Muscle of back (tissue), 11 donors: Measurements from ENCODE around the gene PIK3R3. TPM values are rescaled to one million over a fixed set of nuclear protein-coding genes. Genes with fewer than 3 reads are reported as not detected.
"Not testable (repeated sequence)": the region's sequence is repeated elsewhere in the genome, so short reads cannot be mapped to it uniquely, and the experiment has no call there.

Experiments
- DNase-seq, 3 donors: peaks; one replicate each; pipeline versions ENCODE4 v3.0.0 to v3.0.0-alpha.2; 2013
- polyA plus RNA-seq, 10 donors: library from polyadenylated mRNA; unstranded; fragments of 120-200 nt; gene quantifications; one replicate each; pipeline ENCODE4 v1.2.1, GENCODE V29; 2013; ENCODE audit not compliant: insufficient read length in 10 of 10

PIK3R3 gene
- polyA plus RNA-seq, 10 donors, result 12.5 to 21.9 (median 17.2) TPM

- no peak for DNase-seq
These were observed 18.5 kb downstream of the PIK3R3 start for GRCh38 chr1:46113948-46114347.

GRCh38 chr1:46112108-46112507 lies 20.3 kb downstream of the PIK3R3 start:
- no peak for DNase-seq

- no peak for DNase-seq
These were observed 21.9 kb downstream of the PIK3R3 start for GRCh38 chr1:46110521-46110920.

GRCh38 chr1:46102769-46103476 lies 29.5 kb downstream of the PIK3R3 start:
- DNase-seq, result no peak

- no peak for DNase-seq
These were observed 33.2 kb downstream of the PIK3R3 start for GRCh38 chr1:46099215-46099614.

GRCh38 chr1:46098027-46098712 lies 34.3 kb downstream of the PIK3R3 start:
- no peak for DNase-seq

- DNase-seq, result no peak
These were observed 35.3 kb downstream of the PIK3R3 start for GRCh38 chr1:46097149-46097472.

GRCh38 chr1:46096269-46097148 lies 35.9 kb downstream of the PIK3R3 start:
- DNase-seq, result no peak

GRCh38 chr1:46095110-46095509 lies 37.3 kb downstream of the PIK3R3 start:
- DNase-seq, result not testable (repeated sequence)

GRCh38 chr1:46094471-46095005 lies 37.9 kb downstream of the PIK3R3 start:
- peak in 1 of 3 donors; percentile 32 for DNase-seq

- not testable (repeated sequence) for DNase-seq
These were observed 38.6 kb downstream of the PIK3R3 start for GRCh38 chr1:46093832-46094231.

- DNase-seq, result no peak
These were observed 44.5 kb downstream of the PIK3R3 start for GRCh38 chr1:46087891-46088290.

- DNase-seq, result no peak
These were observed 45.9 kb downstream of the PIK3R3 start for GRCh38 chr1:46086576-46086975.

- DNase-seq, result no peak
These were observed 47.6 kb downstream of the PIK3R3 start for GRCh38 chr1:46084553-46085451.

- no peak for DNase-seq
These were observed 48.9 kb downstream of the PIK3R3 start for GRCh38 chr1:46083579-46083978.

- DNase-seq, result no peak
These were observed 50.8 kb downstream of the PIK3R3 start for GRCh38 chr1:46081619-46082018.

GRCh38 chr1:46081206-46081605 lies 51.2 kb downstream of the PIK3R3 start:
- DNase-seq, result no peak

- no peak for DNase-seq
These were observed 52.2 kb downstream of the PIK3R3 start for GRCh38 chr1:46080257-46080656.

GRCh38 chr1:46077644-46078043 lies 54.8 kb downstream of the PIK3R3 start:
- no peak for DNase-seq

- no peak for DNase-seq
These were observed 56.1 kb downstream of the PIK3R3 start for GRCh38 chr1:46076343-46076742.

- no peak for DNase-seq
These were observed 59.5 kb downstream of the PIK3R3 start for GRCh38 chr1:46072975-46073374.
